GM12891 (cell line): ENCODE measurements around the gene RET.

ENCODE experiments used
- POLR2A ChIP-seq: IDR thresholded peaks from 2 replicates; pipeline ENCODE4 v1.6.1; 2011; ENCODE audit warnings: low read depth, low read length, control low read depth
- TAF1 ChIP-seq: IDR thresholded peaks from 2 replicates; pipeline ENCODE4 v1.6.1; 2011; ENCODE audit warnings: low read depth, low read length, control low read depth

DNA sequence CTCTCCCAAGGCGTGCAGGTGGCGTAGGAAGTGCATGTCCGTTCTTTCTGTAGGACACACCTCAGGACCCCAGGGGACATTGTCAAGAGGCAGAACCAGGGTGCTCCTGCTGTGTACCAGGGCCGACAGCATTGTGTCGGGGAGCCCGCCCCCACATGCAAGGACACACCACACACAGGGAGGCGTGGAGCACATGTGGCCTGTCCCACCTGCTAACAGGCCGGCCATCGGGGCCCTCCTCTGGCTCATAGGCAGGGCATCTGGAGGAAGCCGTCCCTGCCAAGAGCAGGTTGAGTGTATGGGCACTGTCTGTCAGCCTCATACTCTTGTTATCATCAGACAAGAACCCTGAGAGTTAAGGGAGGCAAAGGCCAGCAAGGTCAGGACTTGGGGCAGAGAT, 12.7 kb downstream of the RET start:
- TF ChIP-seq TAF1 = no peak
- no peak for TF ChIP-seq POLR2A
